HG03025 (cell line): Measurements from ENCODE around the gene MOSPD3.
A peak's percentile ranks its signal among the peaks of the same experiment; 100 is the strongest.
"Not testable (repeated sequence)": the region's sequence is repeated elsewhere in the genome, so short reads cannot be mapped to it uniquely, and the experiment has no call there.

Source experiments
- ATAC-seq: cut with Tn5 transposase; IDR thresholded peaks from one replicate; pipeline ENCODE4 v1.9.1; 2021; ENCODE audit warnings: mild to moderate bottlenecking, moderate library complexity; ENCODE audit not compliant: unreplicated experiment, low FRiP score

MOSPD3 gene

GRCh38 chr7:100611983-100612729 lies at the start of gene MOSPD3:
Gene MOSPD3 (plus strand): TSS chr7:100612540. CDS start chr7:100612792, 252 bp downstream.
- peak; percentile 87 for ATAC-seq

GRCh38 chr7:100563100-100563564 lies 49.2 kb upstream of the MOSPD3 start:
- no peak for ATAC-seq

- no peak for ATAC-seq
Measured at GRCh38 chr7:100563809-100564400, 48.4 kb upstream of the MOSPD3 start.

- ATAC-seq = not testable (repeated sequence)
Measured at GRCh38 chr7:100564405-100564804, 47.9 kb upstream of the MOSPD3 start.

GRCh38 chr7:100565133-100565571 lies 47.2 kb upstream of the MOSPD3 start:
- ATAC-seq = no peak

- ATAC-seq = no peak
Measured at GRCh38 chr7:100566018-100566531, 46.3 kb upstream of the MOSPD3 start.

GRCh38 chr7:100567031-100567730 lies 45.2 kb upstream of the MOSPD3 start:
- no peak for ATAC-seq

- ATAC-seq = no peak
Measured at GRCh38 chr7:100567751-100568175, 44.6 kb upstream of the MOSPD3 start.

GRCh38 chr7:100568176-100568895 lies 44.0 kb upstream of the MOSPD3 start:
- ATAC-seq = no peak

GRCh38 chr7:100568896-100569844 lies 43.2 kb upstream of the MOSPD3 start:
- ATAC-seq = no peak

GRCh38 chr7:100570954-100571828 lies 41.1 kb upstream of the MOSPD3 start:
- ATAC-seq = no peak

GRCh38 chr7:100571829-100572116 lies 40.6 kb upstream of the MOSPD3 start:
- no peak for ATAC-seq

- no peak for ATAC-seq
Measured at GRCh38 chr7:100572281-100572948, 39.9 kb upstream of the MOSPD3 start.

- no peak for ATAC-seq
Measured at GRCh38 chr7:100572949-100573675, 39.2 kb upstream of the MOSPD3 start.

- ATAC-seq = no peak
Measured at GRCh38 chr7:100573691-100574361, 38.5 kb upstream of the MOSPD3 start, which contains the start of gene SAP25. Gene SAP25 (minus strand): TSS chr7:100573900. CDS start chr7:100573742, 158 bp downstream.

- no peak for ATAC-seq
Measured at GRCh38 chr7:100574362-100575205, 37.8 kb upstream of the MOSPD3 start.
